GM19395 (cell line): ENCODE measurements around the gene OR2T5.
A peak's percentile ranks its signal among the peaks of the same experiment; 100 is the strongest.
"Not testable (repeated sequence)": the region's sequence is repeated elsewhere in the genome, so short reads cannot be mapped to it uniquely, and the experiment has no call there.

Experiments used
- ATAC-seq: cut with Tn5 transposase; IDR thresholded peaks from one replicate; pipeline ENCODE4 v1.9.1; 2021; ENCODE audit warnings: mild to moderate bottlenecking, moderate library complexity; ENCODE audit not compliant: unreplicated experiment

Gene OR2T5

DNA sequence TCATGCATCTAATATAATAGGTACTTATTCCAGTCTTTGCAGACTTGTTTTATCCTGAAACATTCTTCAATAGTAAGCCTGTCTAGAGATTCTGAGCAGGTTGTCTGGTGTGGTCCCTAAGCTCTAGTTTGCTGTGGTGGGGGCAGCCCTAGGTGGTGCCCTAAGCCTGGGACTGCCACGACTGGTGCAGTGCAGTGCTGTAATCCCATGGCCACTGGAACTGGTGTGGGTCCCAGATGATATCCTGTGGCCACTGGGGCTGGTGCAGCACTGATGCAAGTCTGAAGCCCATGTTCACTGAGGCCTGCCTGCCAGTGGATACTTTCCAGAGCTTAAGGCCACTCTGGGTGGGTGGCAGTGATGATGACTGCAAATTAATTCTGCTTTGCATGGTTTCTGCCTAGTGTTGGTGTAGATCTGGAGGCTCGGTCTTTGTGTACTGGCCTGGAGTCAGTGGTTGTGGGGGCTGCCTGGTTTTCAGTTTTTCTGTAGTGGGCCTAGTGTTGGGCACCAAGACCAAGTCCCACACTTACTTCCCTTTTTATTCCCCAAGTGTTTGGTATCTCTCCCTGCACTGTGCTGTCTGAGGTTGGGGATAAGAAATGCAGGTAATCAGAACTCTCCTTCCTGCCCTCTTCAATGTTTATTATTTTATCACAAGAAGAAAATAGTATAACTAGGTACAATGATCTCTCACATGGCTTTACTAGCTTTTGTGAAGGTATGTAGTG lies 12.1 kb downstream of the OR2T5 start:
- ATAC-seq: not testable (repeated sequence)

DNA sequence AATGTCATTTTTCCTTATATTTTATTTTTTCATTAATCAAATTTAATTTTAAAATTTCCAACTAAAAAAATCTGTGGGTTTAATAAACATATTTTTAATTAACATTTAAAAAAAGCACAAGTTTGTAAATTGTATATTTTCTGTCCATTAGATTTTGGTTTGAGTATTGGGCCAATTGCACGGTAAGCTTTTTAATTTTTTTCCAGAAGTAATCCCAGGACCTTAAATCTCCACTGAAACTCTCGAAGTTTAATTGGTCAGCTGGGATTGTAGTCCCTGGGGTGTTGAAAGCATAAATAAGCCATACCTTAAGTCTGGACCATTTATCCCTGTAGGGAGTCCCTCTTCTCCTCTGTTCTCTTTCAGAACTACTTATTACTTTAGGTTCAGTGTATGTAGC lies 19.4 kb downstream of the OR2T5 start, which contains the start of gene OR2G6:
Gene OR2G6 (plus strand): TSS at position 301 of the 400 bp plus-strand sequence. CDS start 13,574 bp downstream, outside the sequence.
- ATAC-seq: not testable (repeated sequence)

DNA sequence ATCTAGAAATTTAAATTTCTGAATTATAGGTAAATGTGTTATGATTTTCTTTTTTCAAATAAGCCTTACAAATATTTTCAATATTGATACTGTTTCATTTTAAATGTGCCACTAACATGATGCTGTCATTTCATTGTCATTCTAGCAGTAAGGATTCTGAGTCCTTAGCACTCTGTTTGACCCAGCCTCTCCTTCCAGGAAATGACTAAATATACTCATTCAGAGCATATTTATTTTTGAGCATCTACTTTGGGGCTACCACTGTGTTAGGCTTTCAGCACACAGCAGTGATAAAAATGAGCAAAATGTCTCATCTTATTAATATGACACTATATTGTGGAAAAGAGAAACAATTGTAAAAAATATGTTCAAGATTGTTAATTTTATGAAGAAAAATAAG lies 21.8 kb downstream of the OR2T5 start:
- ATAC-seq: peak; percentile 67

DNA sequence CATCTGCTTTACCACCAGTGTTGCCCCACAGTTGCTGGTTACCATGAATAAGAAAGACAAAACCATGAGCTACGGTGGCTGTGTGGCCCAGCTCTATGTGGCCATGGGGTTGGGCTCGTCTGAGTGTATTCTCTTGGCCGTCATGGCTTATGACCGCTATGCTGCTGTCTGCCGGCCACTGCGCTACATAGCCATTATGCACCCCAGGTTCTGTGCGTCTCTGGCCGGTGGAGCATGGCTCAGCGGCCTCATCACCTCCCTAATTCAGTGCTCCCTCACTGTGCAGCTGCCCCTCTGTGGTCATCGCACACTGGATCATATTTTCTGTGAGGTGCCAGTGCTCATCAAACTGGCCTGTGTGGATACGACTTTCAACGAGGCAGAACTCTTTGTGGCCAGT lies 33.5 kb downstream of the OR2T5 start:
- no peak for ATAC-seq

DNA sequence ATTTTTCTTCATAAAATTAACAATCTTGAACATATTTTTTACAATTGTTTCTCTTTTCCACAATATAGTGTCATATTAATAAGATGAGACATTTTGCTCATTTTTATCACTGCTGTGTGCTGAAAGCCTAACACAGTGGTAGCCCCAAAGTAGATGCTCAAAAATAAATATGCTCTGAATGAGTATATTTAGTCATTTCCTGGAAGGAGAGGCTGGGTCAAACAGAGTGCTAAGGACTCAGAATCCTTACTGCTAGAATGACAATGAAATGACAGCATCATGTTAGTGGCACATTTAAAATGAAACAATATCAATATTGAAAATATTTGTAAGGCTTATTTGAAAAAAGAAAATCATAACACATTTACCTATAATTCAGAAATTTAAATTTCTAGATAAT lies 49.1 kb downstream of the OR2T5 start:
- ATAC-seq: peak; percentile 67
